Adrenal gland (tissue), 12 donors: ENCODE data around the gene ABHD16A. TPM values are rescaled to one million over a fixed set of nuclear protein-coding genes. Genes with fewer than 3 reads are reported as not detected.
A peak's percentile ranks its signal among the peaks of the same experiment; 100 is the strongest.

Source experiments
- DNase-seq, 7 donors: peaks; one replicate each; pipeline ENCODE4 v3.0.0-alpha.2; 2019 to 2020
- H3K27ac ChIP-seq, 5 donors: fragments of 200-600 bp; sonication (generic) in 4 of 5; 1 replicate in 3 of 5; 2 replicates in 2 of 5; pipeline versions ENCODE4 v1.5.1 to v1.8.0; 2016 to 2020; ENCODE audit warnings: mild to moderate bottlenecking in 1 of 5
- H3K27me3 ChIP-seq: fragments of 200-600 bp; 2 replicates; pipeline ENCODE4 v1.8.0; 2021
- H3K36me3 ChIP-seq, 2 donors: fragments of 200-600 bp; replicated peaks in 1 of 2; 1 replicate in 1 of 2; 2 replicates in 1 of 2; pipeline versions ENCODE4 v1.5.1 to v1.8.0; 2018 to 2022
- H3K4me1 ChIP-seq, 2 donors: fragments of 200-600 bp; replicated peaks in 1 of 2; 1 replicate in 1 of 2; 2 replicates in 1 of 2; pipeline versions ENCODE4 v1.5.1 to v1.8.0; 2018 to 2021
- H3K4me3 ChIP-seq, 4 donors: fragments of 200-600 bp; sonication (generic) in 3 of 4; one replicate each; pipeline ENCODE4 v1.5.1; 2016 to 2018
- H3K9me3 ChIP-seq, 3 donors: fragments of 200-600 bp; sonication (generic) in 1 of 3; replicated peaks in 1 of 3; 1 replicate in 2 of 3; 2 replicates in 1 of 3; pipeline versions ENCODE4 v1.5.1 to v1.8.0; 2016 to 2021
- POLR2A ChIP-seq, 2 donors: fragments of 450-650 bp; IDR thresholded peaks; one replicate each; pipeline ENCODE4 v1.6.1; 2017; ENCODE audit warnings: antibody characterized with exemption in 2 of 2, mild to moderate bottlenecking in 2 of 2, moderate library complexity in 1 of 2
- WGBS, 4 donors: extraction: QIAGEN DNeasy Blood & Tissue Kit in 2 of 4; methylation state at CpG; one replicate each; pipeline versions ENCODE4 v1.1.5 to v1.1.7; 2013 to 2017; 5-methylcytosine and 5-hydroxymethylcytosine counted together
- intact Hi-C, 2 donors: fragments of 100-400 bp; cut with DNase I; formaldehyde crosslinking; loops; one replicate each; pipeline versions ENCODE4 v1.14.1 to v1.15.0; 2022 to 2023
- polyA plus RNA-seq, 3 donors: library from polyadenylated mRNA; stranded (reverse); fragments of 200-250 nt in 2 of 3; fragments of 350-450 nt in 1 of 3; fragmentation: Illumina TruSeq in 1 of 3; extraction: RNeasy Lipid Tissue Mini Kit (QIAGEN cat#74804) in 1 of 3; gene quantifications; one replicate each; pipeline ENCODE4 v1.2.3, GENCODE V29; 2013 to 2014
- total RNA-seq, 9 donors: library from RNA; depleted of rRNA in 4 of 9; stranded (reverse); fragments of >200 nt in 4 of 9; fragments of 120-200 nt in 1 of 9; fragmentation: NEBNext Ultra II Directional in 1 of 9; extraction: Animal tissue kit (Norgen Biotek cat#: 25700) in 1 of 9; gene quantifications; one replicate each; pipeline versions ENCODE4 v1.1.0 to v1.2.4, GENCODE V29; 2013 to 2023
- TF ChIP-seq, protein P1 (sequence below), 6 experiments: fragments of 450-650 bp in 4 of 6; fragments of 200-600 bp in 2 of 6; sonication (generic) in 1 of 6; IDR thresholded peaks; 1 replicate in 5 of 6; 2 replicates in 1 of 6; pipeline versions ENCODE4 v1.5.1 to v1.8.0; 2016 to 2021; ENCODE audit warnings: antibody characterized with exemption in 6 of 6, mild to moderate bottlenecking in 2 of 6, moderate library complexity in 1 of 6
- donor health status: healthy with polysubstance abuse.
- donor health status: Bipolar disorder and iron deficiency.
- donor health status: DM: yes; HTN: yes; CAD: no.
- donor health status: DM: no; HTN: no; CAD: no.
- donor health status: DM: no; HTN: no; CAD: no.
- donor health status: DM: yes; HTN: yes; CAD: no.

Gene ABHD16A
- total and polyA plus RNA-seq, 12 donors = 38.7 to 73.1 (median 58.1) TPM

DNA sequence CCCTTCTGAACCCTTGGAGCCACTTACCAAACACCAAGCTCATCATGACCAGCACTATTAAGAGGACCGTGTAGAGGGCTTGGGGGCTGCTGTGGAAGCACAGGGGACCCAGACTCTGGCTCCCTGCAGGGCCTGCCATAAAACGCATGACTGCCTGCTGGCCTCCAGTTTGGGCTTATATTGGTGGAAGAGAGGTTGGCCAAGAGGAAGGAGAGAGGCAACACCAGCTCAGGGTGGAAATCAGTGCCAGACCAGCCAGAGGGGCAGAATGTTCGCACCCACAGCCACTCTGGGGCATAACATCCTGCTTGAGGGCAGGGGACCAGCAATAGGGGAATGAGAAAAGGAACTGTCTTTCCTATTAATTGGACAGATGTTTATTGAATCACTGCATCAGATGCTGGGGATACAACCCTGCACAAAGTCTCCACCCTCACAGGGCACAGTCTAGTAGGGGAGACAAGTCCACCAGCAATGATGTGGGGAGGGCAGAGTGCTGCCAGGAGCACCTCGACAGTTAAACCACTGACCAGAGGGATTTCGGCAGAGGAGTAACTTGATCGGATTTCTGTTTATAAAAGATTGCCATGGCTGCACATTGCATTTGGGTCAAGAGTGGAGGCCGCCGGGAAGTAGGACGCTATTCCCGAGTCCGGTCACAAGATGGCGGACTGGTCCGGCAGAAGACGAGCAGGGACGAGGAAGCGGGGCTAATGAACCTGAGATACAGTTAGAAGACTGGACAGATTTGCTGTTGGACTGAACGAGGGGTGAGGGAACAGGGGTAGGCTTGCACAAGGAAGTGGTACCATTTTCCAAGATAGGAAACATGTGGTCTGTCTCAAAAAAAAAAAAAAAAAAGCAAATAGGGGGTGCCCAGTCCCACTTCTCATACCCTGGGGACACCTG, 22.6 kb downstream of the ABHD16A start, which contains the start of gene LY6G5C:
Gene LY6G5C (minus strand): TSS at position 842 of the 909 bp plus-strand sequence. CDS start 694 bp downstream, at position 148.
- Histone ChIP-seq H3K36me3 (no peaks in the 10 kb centered on the region), H3K4me1 (peaks cover 9 to 10% of the 10 kb centered on the region in 2 donors), H3K27me3 (no peaks in the 10 kb centered on the region), H3K4me3 (peak within 1 kb of the TSS in 3 of 4 donors; percentile 20 to 55 (median 27)), H3K9me3 (no peaks in the 10 kb centered on the region), H3K27ac (peak within 1 kb of the TSS in 3 of 5 donors; percentile 47 to 62 (median 59))
- intact Hi-C loops = loop anchor here in 1 of 2 donors (5.0 to 10.0 kb wide), 2 partner anchors 87 to 154 kb away; no protein-coding TSS in a partner anchor
- 12 to 13% (median 12%) methylated on average over 17 of the region's 17 CpGs for WGBS, 4 donors
- TF ChIP-seq POLR2A (IDR thresholded peaks at IDR 0.05) = peak in 1 of 2 donors; percentile 17
- TF ChIP-seq, protein P1, sequence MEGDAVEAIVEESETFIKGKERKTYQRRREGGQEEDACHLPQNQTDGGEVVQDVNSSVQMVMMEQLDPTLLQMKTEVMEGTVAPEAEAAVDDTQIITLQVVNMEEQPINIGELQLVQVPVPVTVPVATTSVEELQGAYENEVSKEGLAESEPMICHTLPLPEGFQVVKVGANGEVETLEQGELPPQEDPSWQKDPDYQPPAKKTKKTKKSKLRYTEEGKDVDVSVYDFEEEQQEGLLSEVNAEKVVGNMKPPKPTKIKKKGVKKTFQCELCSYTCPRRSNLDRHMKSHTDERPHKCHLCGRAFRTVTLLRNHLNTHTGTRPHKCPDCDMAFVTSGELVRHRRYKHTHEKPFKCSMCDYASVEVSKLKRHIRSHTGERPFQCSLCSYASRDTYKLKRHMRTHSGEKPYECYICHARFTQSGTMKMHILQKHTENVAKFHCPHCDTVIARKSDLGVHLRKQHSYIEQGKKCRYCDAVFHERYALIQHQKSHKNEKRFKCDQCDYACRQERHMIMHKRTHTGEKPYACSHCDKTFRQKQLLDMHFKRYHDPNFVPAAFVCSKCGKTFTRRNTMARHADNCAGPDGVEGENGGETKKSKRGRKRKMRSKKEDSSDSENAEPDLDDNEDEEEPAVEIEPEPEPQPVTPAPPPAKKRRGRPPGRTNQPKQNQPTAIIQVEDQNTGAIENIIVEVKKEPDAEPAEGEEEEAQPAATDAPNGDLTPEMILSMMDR (IDR thresholded peaks at IDR 0.05) = peak; percentile 23 to 85 (median 73)
- DNase-seq = peak; percentile 82 to 95 (median 88)

DNA sequence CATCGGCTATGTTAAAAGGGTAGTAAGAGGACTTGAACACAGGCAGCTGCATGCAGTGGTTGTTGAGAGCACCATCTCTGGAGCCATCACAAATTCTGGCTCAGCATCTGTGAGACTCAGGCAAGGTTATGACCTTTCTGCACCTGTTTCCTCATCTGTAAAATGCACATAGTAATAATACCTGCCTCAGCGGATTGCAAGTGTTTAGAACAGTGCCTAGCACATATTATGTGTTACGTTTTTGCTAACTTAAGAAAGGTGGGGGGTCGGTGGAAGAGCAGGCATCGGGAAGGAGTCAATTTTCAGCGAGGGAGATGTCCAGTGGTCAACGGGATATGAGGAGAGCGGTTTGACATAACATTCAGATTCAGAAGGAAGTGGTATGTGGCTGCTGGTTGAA, 25.2 kb downstream of the ABHD16A start:
- Histone ChIP-seq H3K36me3 (peaks cover 0 to 8% of the 10 kb centered on the region in 2 donors), H3K27me3 (no peaks in the 10 kb centered on the region), H3K9me3 (no peaks in the 10 kb centered on the region), H3K27ac (no peak overlapping the region), H3K4me3 (no peak overlapping the region), H3K4me1 (peaks cover 9 to 10% of the 10 kb centered on the region in 2 donors)
- intact Hi-C loops = no loop called here
- no peak for TF ChIP-seq POLR2A (IDR thresholded peaks at IDR 0.05)
- TF ChIP-seq, protein P1 (IDR thresholded peaks at IDR 0.05) = no peak
- WGBS, 4 donors = 66 to 77% (median 73%) methylated on average over 8 of the region's 8 CpGs
- no peak for DNase-seq

DNA sequence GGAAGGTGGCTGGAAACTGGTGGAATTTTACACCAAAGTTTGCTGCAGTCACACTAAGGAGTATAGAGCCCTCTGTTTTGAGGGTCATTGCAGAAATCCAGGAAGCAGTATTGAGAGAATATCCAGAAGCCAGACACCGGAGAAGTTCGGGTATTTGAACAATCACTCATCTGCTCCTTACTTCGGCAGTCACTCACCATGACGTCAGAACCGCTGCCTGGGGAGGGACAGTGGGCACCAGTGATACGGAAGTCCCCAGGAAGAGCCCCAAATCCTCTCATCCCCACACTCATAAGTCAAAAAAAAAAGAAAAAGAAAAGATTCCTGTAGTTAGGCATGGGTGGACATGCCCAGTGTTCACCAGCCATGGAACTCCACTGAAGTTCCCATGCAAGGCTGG, 26.2 kb downstream of the ABHD16A start:
- Histone ChIP-seq H3K9me3 (no peaks in the 10 kb centered on the region), H3K4me3 (no peak overlapping the region), H3K27me3 (no peaks in the 10 kb centered on the region), H3K36me3 (peaks cover 0 to 18% of the 10 kb centered on the region in 2 donors), H3K27ac (no peak overlapping the region), H3K4me1 (peaks cover 9 to 10% of the 10 kb centered on the region in 2 donors)
- intact Hi-C loops = no loop called here
- TF ChIP-seq, protein P1 (IDR thresholded peaks at IDR 0.05) = no peak
- TF ChIP-seq POLR2A (IDR thresholded peaks at IDR 0.05) = no peak
- DNase-seq = no peak
- WGBS, 4 donors = 57 to 67% (median 61%) methylated on average over 5 to 6 of the region's 6 CpGs

DNA sequence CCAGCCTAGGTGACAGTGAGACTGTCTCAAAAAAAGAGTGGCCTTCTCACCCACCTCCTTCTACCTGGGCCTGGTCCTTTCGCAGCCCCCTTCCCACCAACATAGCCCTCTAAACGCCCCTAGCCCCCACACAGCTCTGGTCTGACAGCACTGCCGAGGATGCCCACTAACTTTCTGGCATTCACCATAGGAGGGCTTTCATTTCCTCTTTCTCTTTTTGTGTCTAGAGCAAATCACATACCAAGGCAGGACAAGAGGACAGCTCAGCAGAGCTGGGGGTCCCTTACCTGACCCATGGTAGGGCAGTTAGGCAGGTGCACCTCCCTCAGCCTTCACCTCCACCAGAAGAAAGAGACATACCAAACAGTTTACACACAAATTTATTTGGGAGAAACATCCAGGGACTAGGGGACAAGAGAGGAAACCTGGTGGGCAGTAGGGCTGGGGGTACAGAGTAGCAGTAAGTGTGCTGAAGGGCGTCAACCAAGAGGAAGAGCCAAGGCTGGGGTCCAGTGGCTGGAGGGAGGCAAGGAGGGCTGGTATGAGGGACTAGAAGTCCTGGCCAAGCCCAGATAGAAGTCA, 26.7 kb downstream of the ABHD16A start:
- WGBS, 4 donors = 73 to 78% (median 76%) methylated on average over 4 of the region's 4 CpGs
- DNase-seq = no peak
- Histone ChIP-seq H3K4me1 (peaks cover 9 to 10% of the 10 kb centered on the region in 2 donors), H3K27ac (no peak overlapping the region), H3K27me3 (no peaks in the 10 kb centered on the region), H3K9me3 (no peaks in the 10 kb centered on the region), H3K36me3 (peaks cover 0 to 23% of the 10 kb centered on the region in 2 donors), H3K4me3 (no peak overlapping the region)
- TF ChIP-seq, protein P1 (IDR thresholded peaks at IDR 0.05) = no peak
- TF ChIP-seq POLR2A (IDR thresholded peaks at IDR 0.05) = no peak
- intact Hi-C loops = no loop called here
